OCI-LY7 (cell line): ENCODE data around the gene KIAA0513. TPM values are rescaled to one million over a fixed set of nuclear protein-coding genes. Genes with fewer than 3 reads are reported as not detected.
"Not testable (repeated sequence)": the region's sequence is repeated elsewhere in the genome, so short reads cannot be mapped to it uniquely, and the experiment has no call there.

ENCODE experiments used
- BruUV-seq: library from RNA; stranded (reverse); fragments of 400-500 nt; replicated peaks from 2 replicates; lab custom pipeline; 2021; lab: Mats Ljungman, UMichigan
- CTCF ChIA-PET: fragments of 300-600 bp; sonication (Branson Sonifier 250); formaldehyde crosslinking; loops from one replicate; lab custom pipeline; 2022; ENCODE audit warnings: antibody characterized with exemption; ENCODE audit not compliant: unreplicated experiment; lab: Charles Lee
- POLR2A ChIA-PET: fragments of 300-600 bp; sonication (Branson Sonifier 250); formaldehyde crosslinking; loops from one replicate; lab custom pipeline; 2022; ENCODE audit warnings: antibody characterized with exemption; lab: Charles Lee
- DNase-seq: peaks from one replicate; pipeline ENCODE4 v3.0.0-alpha.2; 2015; ENCODE audit warnings: low spot score
- H2AFZ ChIP-seq: fragments of 200-600 bp; sonication (generic), shearing (Covaris generic); 2 replicates; pipeline ENCODE4 v1.6.1; 2014; ENCODE audit warnings: mild to moderate bottlenecking, antibody characterized with exemption, low read length, moderate library complexity
- H3K27ac ChIP-seq: fragments of 200-600 bp; sonication (generic); 2 replicates; pipeline ENCODE4 v1.5.1; 2014; ENCODE audit warnings: mixed run types, low read depth, mild to moderate bottlenecking, moderate library complexity, low read length, inconsistent platforms; ENCODE audit not compliant: poor library complexity, severe bottlenecking
- H3K36me3 ChIP-seq: fragments of 200-600 bp; sonication (generic); 2 replicates; pipeline ENCODE4 v1.6.1; 2014; ENCODE audit warnings: mild to moderate bottlenecking, antibody characterized with exemption, low read length, moderate library complexity, mixed read lengths; ENCODE audit not compliant: insufficient read depth
- H3K4me1 ChIP-seq: fragments of 200-600 bp; sonication (generic); 2 replicates; pipeline ENCODE4 v1.5.1; 2014; ENCODE audit warnings: mild to moderate bottlenecking, low read length; ENCODE audit not compliant: insufficient read depth, poor library complexity, severe bottlenecking
- H3K4me2 ChIP-seq: fragments of 200-600 bp; sonication (generic); 2 replicates; pipeline ENCODE4 v1.6.1; 2014; ENCODE audit warnings: mild to moderate bottlenecking, low read length
- H3K4me3 ChIP-seq: fragments of 200-600 bp; sonication (generic); 2 replicates; pipeline ENCODE4 v1.5.1; 2014; ENCODE audit warnings: mild to moderate bottlenecking, low read depth, low read length; ENCODE audit not compliant: poor library complexity, severe bottlenecking
- H3K79me2 ChIP-seq: fragments of 200-600 bp; sonication (generic); 2 replicates; pipeline ENCODE4 v1.6.1; 2016; ENCODE audit warnings: low read depth, mild to moderate bottlenecking, low read length, moderate library complexity, mixed read lengths; ENCODE audit not compliant: insufficient read depth
- H3K9me2 ChIP-seq: fragments of 200-600 bp; sonication (generic); 2 replicates; pipeline ENCODE4 v1.6.1; 2016; ENCODE audit warnings: mild to moderate bottlenecking, low read length, mixed read lengths; ENCODE audit not compliant: insufficient read depth
- H3K9me3 ChIP-seq: fragments of 200-600 bp; sonication (generic); 2 replicates; pipeline ENCODE4 v1.6.1; 2014; ENCODE audit warnings: mild to moderate bottlenecking, mixed run types, low read length, mixed read lengths
- H4K20me1 ChIP-seq: fragments of 200-600 bp; sonication (generic); 2 replicates; pipeline ENCODE4 v1.6.1; 2014; ENCODE audit warnings: mild to moderate bottlenecking, antibody characterized with exemption, low read length, moderate library complexity, mixed read lengths; ENCODE audit not compliant: insufficient read depth
- EZH2phosphoT487 ChIP-seq: fragments of 200-600 bp; sonication (generic); IDR thresholded peaks from 2 replicates; pipeline ENCODE4 v1.6.1; 2018; ENCODE audit warnings: low read depth, borderline replicate concordance, mild to moderate bottlenecking, mixed run types, antibody characterized with exemption, low read length, moderate library complexity, mixed read lengths
- intact Hi-C: fragments of 100-400 bp; cut with micrococcal nuclease; formaldehyde crosslinking; loops from one replicate; pipeline ENCODE4 v1.10.0; 2022; ENCODE audit not compliant: unreplicated experiment
- total RNA-seq, 2 experiments: library from RNA; depleted of rRNA in 1 of 2; stranded (reverse); fragments of >200 nt in 1 of 2; shearing (Covaris generic) in 1 of 2; gene quantifications; 2 replicates each; pipeline ENCODE4 v1.2.3, GENCODE V29; 2014 to 2022
- TF ChIP-seq, protein P1 (sequence below): fragments of 200-600 bp; sonication (generic); conservative IDR thresholded peaks from 2 replicates; pipeline ENCODE4 v1.5.1; 2014; ENCODE audit warnings: mild to moderate bottlenecking, antibody characterized with exemption, low read length, moderate library complexity, mixed read lengths

KIAA0513 gene
- total RNA-seq, 2 experiments from 2014 or later, result 0.88 to 4.8 TPM

DNA sequence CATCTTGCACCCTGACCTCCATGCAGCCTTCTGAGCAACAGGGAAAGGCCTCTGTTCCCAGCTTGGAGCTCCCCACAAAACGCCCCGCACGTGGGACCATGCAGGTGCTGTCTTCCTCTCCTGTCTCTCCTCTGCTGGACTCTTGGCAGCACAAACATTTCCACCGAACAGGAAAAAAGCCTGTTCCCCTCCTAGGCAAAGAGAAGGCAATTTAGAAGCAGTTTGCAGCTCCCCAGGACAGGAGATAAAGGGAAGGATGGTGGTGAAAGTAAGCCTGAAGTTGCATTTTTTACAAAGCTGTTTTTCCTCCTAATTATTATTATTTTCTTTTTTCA lies 92.4 kb downstream of the KIAA0513 start:
- no peak overlapping the region for H3K27ac ChIP-seq
- H3K9me2 ChIP-seq, result no peaks in the 10 kb centered on the region
- no peak overlapping the region for H3K4me3 ChIP-seq
- H3K4me2 ChIP-seq, result no peak overlapping the region
- intact Hi-C loops, result no loop called here
- TF ChIP-seq, protein P1, sequence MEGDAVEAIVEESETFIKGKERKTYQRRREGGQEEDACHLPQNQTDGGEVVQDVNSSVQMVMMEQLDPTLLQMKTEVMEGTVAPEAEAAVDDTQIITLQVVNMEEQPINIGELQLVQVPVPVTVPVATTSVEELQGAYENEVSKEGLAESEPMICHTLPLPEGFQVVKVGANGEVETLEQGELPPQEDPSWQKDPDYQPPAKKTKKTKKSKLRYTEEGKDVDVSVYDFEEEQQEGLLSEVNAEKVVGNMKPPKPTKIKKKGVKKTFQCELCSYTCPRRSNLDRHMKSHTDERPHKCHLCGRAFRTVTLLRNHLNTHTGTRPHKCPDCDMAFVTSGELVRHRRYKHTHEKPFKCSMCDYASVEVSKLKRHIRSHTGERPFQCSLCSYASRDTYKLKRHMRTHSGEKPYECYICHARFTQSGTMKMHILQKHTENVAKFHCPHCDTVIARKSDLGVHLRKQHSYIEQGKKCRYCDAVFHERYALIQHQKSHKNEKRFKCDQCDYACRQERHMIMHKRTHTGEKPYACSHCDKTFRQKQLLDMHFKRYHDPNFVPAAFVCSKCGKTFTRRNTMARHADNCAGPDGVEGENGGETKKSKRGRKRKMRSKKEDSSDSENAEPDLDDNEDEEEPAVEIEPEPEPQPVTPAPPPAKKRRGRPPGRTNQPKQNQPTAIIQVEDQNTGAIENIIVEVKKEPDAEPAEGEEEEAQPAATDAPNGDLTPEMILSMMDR, result no peak
- TF ChIP-seq EZH2phosphoT487, result no peak
- no peaks in the 10 kb centered on the region for H3K9me3 ChIP-seq
- no TSS peak for BruUV-seq
- H2AFZ ChIP-seq, result no peak overlapping the region
- no peaks in the 10 kb centered on the region for H3K36me3 ChIP-seq
- peaks cover 3% of the 10 kb centered on the region for H3K4me1 ChIP-seq
- DNase-seq, result no peak
- H4K20me1 ChIP-seq, result no peaks in the 10 kb centered on the region
- no peaks in the 10 kb centered on the region for H3K79me2 ChIP-seq
- ChIA-PET CTCF (no interaction called here), POLR2A (no interaction called here)

- H3K36me3 ChIP-seq, H3K27ac ChIP-seq, H3K4me2 ChIP-seq, intact Hi-C loops, DNase-seq, BruUV-seq, H3K9me3 ChIP-seq, H3K9me2 ChIP-seq, H3K4me1 ChIP-seq, H3K79me2 ChIP-seq, H2AFZ ChIP-seq, H3K4me3 ChIP-seq, CTCF ChIA-PET, H4K20me1 ChIP-seq: not testable (repeated sequence)
- POLR2A ChIA-PET, result interaction anchor here (0.6 kb wide), 1 partner anchor 692 kb away, joined by 3 read pairs; no protein-coding TSS in a partner anchor
Observed at GRCh38 chr16:85123441-85123840, 95.8 kb downstream of the KIAA0513 start.

GRCh38 chr16:85123891-85124635 lies 96.5 kb downstream of the KIAA0513 start:
- no peak overlapping the region for H2AFZ ChIP-seq
- TF ChIP-seq EZH2phosphoT487, result no peak
- TF ChIP-seq, protein P1, result no peak
- H3K27ac ChIP-seq, result no peak overlapping the region
- no peak overlapping the region for H3K4me3 ChIP-seq
- ChIA-PET POLR2A (interaction anchor here (0.6 kb wide), 1 partner anchor 692 kb away, joined by 3 read pairs; no protein-coding TSS in a partner anchor), CTCF (no interaction called here)
- H3K4me1 ChIP-seq, result no peaks in the 10 kb centered on the region
- BruUV-seq, result no TSS peak
- intact Hi-C loops, result no loop called here
- no peak overlapping the region for H3K4me2 ChIP-seq
- no peak for DNase-seq
- H4K20me1 ChIP-seq, result no peaks in the 10 kb centered on the region
- no peaks in the 10 kb centered on the region for H3K9me3 ChIP-seq
- H3K36me3 ChIP-seq, result no peaks in the 10 kb centered on the region
- no peaks in the 10 kb centered on the region for H3K9me2 ChIP-seq
- H3K79me2 ChIP-seq, result no peaks in the 10 kb centered on the region
